Keratinocyte (primary cell): ENCODE measurements around the gene TSPAN1. TPM values are rescaled to one million over a fixed set of nuclear protein-coding genes. Genes with fewer than 3 reads are reported as not detected.

ENCODE experiments used
- DNase-seq: peaks from one replicate; pipeline ENCODE4 v3.0.0-alpha.2; 2011; ENCODE audit warnings: low read depth, missing footprints, low spot score
- FAIRE-seq: peaks from 2 replicates; lab custom pipeline; 2011; peaks lifted over from hg19 to GRCh38; lab: Jason Lieb, UNC
- H2AFZ ChIP-seq: 2 replicates; pipeline ENCODE4 v1.6.0; 2012; ENCODE audit warnings: low read length, control low read depth, inconsistent platforms; ENCODE audit not compliant: control insufficient read depth
- H3K27ac ChIP-seq: 2 replicates; pipeline ENCODE4 v1.5.1; 2011; ENCODE audit warnings: low read length; ENCODE audit not compliant: control insufficient read depth, insufficient read depth
- H3K27me3 ChIP-seq: 3 replicates; pipeline ENCODE4 v1.6.0; 2011; ENCODE audit warnings: low read length; ENCODE audit not compliant: control insufficient read depth, insufficient read depth; ENCODE audit errors: extremely low read depth
- H3K36me3 ChIP-seq, 2 experiments: 2 replicates in 1 of 2; 3 replicates in 1 of 2; pipeline ENCODE4 v1.5.1; 2011; ENCODE audit warnings: low read length in 2 of 2, mild to moderate bottlenecking in 1 of 2; ENCODE audit not compliant: control insufficient read depth in 2 of 2, insufficient read depth in 2 of 2; ENCODE audit errors: extremely low read depth in 1 of 2
- H3K4me1 ChIP-seq: 3 replicates; pipeline ENCODE4 v1.5.1; 2011; ENCODE audit warnings: low read length; ENCODE audit not compliant: control insufficient read depth, insufficient read depth; ENCODE audit errors: extremely low read depth
- H3K4me2 ChIP-seq: 3 replicates; pipeline ENCODE4 v1.6.0; 2011; ENCODE audit warnings: low read depth, low read length; ENCODE audit not compliant: control insufficient read depth, insufficient read depth; ENCODE audit errors: extremely low read depth
- H3K4me3 ChIP-seq, 3 experiments: fragments of 200-600 bp in 1 of 3; sonication (generic) in 1 of 3; 2 replicates in 2 of 3; 3 replicates in 1 of 3; pipeline ENCODE4 v1.5.1; 2011 to 2016; ENCODE audit warnings: low read length in 3 of 3, mild to moderate bottlenecking in 3 of 3, control low read depth in 2 of 3, inconsistent platforms in 1 of 3, low read depth in 1 of 3, mixed read lengths in 1 of 3, mixed run types in 1 of 3, moderate library complexity in 1 of 3; ENCODE audit not compliant: control insufficient read depth in 2 of 3, insufficient read depth in 2 of 3; ENCODE audit errors: extremely low read depth in 1 of 3
- H3K79me2 ChIP-seq: 2 replicates; pipeline ENCODE4 v1.6.0; 2012; ENCODE audit warnings: low read length; ENCODE audit not compliant: control insufficient read depth, insufficient read depth
- H3K9ac ChIP-seq: 3 replicates; pipeline ENCODE4 v1.6.0; 2011; ENCODE audit warnings: low read length; ENCODE audit not compliant: control insufficient read depth, insufficient read depth; ENCODE audit errors: extremely low read depth
- H3K9me1 ChIP-seq: 3 replicates; pipeline ENCODE4 v1.6.0; 2011; ENCODE audit warnings: low read length; ENCODE audit not compliant: control insufficient read depth, insufficient read depth; ENCODE audit errors: extremely low read depth
- H3K9me3 ChIP-seq: 2 replicates; pipeline ENCODE4 v1.5.1; 2012; ENCODE audit warnings: low read depth, low read length; ENCODE audit not compliant: control insufficient read depth
- H4K20me1 ChIP-seq: 3 replicates; pipeline ENCODE4 v1.6.0; 2011; ENCODE audit warnings: low read length; ENCODE audit not compliant: control insufficient read depth, insufficient read depth; ENCODE audit errors: extremely low read depth
- CTCF ChIP-seq, 3 experiments: IDR thresholded peaks in 1 of 3; conservative IDR thresholded peaks in 1 of 3; optimal IDR thresholded peaks in 1 of 3; 2 replicates in 2 of 3; 3 replicates in 1 of 3; pipeline versions ENCODE3 to v1.5.1; 2011; ENCODE audit warnings: low read length in 3 of 3, mild to moderate bottlenecking in 3 of 3, moderate library complexity in 2 of 3, control low read depth in 1 of 3, inconsistent platforms in 1 of 3; ENCODE audit not compliant: insufficient read depth in 2 of 3; ENCODE audit errors: extremely low read depth in 1 of 3
- EZH2 ChIP-seq: IDR thresholded peaks from one replicate; pipeline ENCODE4 v1.6.1; 2012; ENCODE audit warnings: inconsistent platforms, mild to moderate bottlenecking, low read length, moderate library complexity
- dilution Hi-C: fragments of 300-500 bp; cut with MboI; formaldehyde crosslinking; loops from one replicate; pipeline ENCODE4 v1.7.0; 2020; ENCODE audit warnings: low sequenced_read_pairs; ENCODE audit not compliant: extremely low pct_ligation_motif_present
- polyA plus RNA-seq, 5 experiments: library from polyadenylated mRNA; depleted of rRNA in 3 of 5; stranded (reverse) in 3 of 5; stranded (forward) in 1 of 5; unstranded in 1 of 5; fragments of >200 nt; gene quantifications; 1 replicate in 1 of 5; 2 replicates in 3 of 5; 3 replicates in 1 of 5; pipeline versions ENCODE4 v1.2.1 to v1.2.3, GENCODE V29; 2011 to 2012; ENCODE audit warnings: missing spikeins in 2 of 5, low read depth in 1 of 5, low replicate concordance in 1 of 5

TSPAN1 gene
- polyA plus RNA-seq, 1 donor (not counting 4 experiments of a cell fraction or from before 2014, with no cell fraction given), result 312 TPM

- peaks cover 11% of the 10 kb centered on the region for H3K79me2 ChIP-seq
- FAIRE-seq (no peak), DNase-seq (no peak)
- H3K4me3 ChIP-seq, result no peak overlapping the region
- TF ChIP-seq CTCF (optimal IDR thresholded peaks at IDR 0.05 in 1 of 3, IDR thresholded peaks at IDR 0.05 in 1 of 3, conservative IDR thresholded peaks at IDR 0.05 in 1 of 3; ENCODE audit: extremely low read depth in 1 of 3, insufficient read depth in 2 of 3, low read length in 3 of 3) (no peak), EZH2 (no peak)
- H3K9me3 ChIP-seq, result no peaks in the 10 kb centered on the region
- dilution Hi-C loops, result loop anchor here (25.0 kb wide), 1 partner anchor 157 kb away; no protein-coding TSS in a partner anchor
- peaks cover 22% of the 10 kb centered on the region for H3K4me1 ChIP-seq
- H3K9me1 ChIP-seq, result no peaks in the 10 kb centered on the region
- no peaks in the 10 kb centered on the region for H3K27me3 ChIP-seq
- H2AFZ ChIP-seq, result no peak overlapping the region
- no peak overlapping the region for H3K9ac ChIP-seq
- H3K4me2 ChIP-seq, result no peak overlapping the region
- peaks cover 12 to 20% of the 10 kb centered on the region in 2 experiments for H3K36me3 ChIP-seq
- H4K20me1 ChIP-seq, result no peaks in the 10 kb centered on the region
- no peak overlapping the region for H3K27ac ChIP-seq
These were observed 19.8 kb downstream of the TSPAN1 start for GRCh38 chr1:46194641-46195193.

GRCh38 chr1:46196609-46197008 lies 21.7 kb downstream of the TSPAN1 start:
- dilution Hi-C loops, result loop anchor here (25.0 kb wide), 1 partner anchor 159 kb away; no protein-coding TSS in a partner anchor
- Histone ChIP-seq H3K36me3 (peaks cover 10 to 20% of the 10 kb centered on the region in 2 experiments), H3K9ac (no peak overlapping the region), H4K20me1 (no peaks in the 10 kb centered on the region), H3K4me1 (peaks cover 16% of the 10 kb centered on the region), H3K27ac (no peak overlapping the region), H3K27me3 (no peaks in the 10 kb centered on the region), H3K79me2 (peaks cover 11% of the 10 kb centered on the region), H2AFZ (no peak overlapping the region), H3K4me3 (peak overlapping the region in 1 of 3 experiments; percentile 90), H3K9me3 (no peaks in the 10 kb centered on the region), H3K9me1 (no peaks in the 10 kb centered on the region), H3K4me2 (peak overlapping the region; percentile 89)
- DNase-seq (no peak), FAIRE-seq (no peak)
- TF ChIP-seq EZH2, result no peak
- no peak for TF ChIP-seq CTCF (optimal IDR thresholded peaks at IDR 0.05 in 1 of 3, IDR thresholded peaks at IDR 0.05 in 1 of 3, conservative IDR thresholded peaks at IDR 0.05 in 1 of 3; ENCODE audit: extremely low read depth in 1 of 3, insufficient read depth in 2 of 3, low read length in 3 of 3)
